ENCODE data around the gene CYSLTR2. TPM values are rescaled to one million over a fixed set of nuclear protein-coding genes. Genes with fewer than 3 reads are reported as not detected.

Gene CYSLTR2
- total RNA-seq, 1 experiment from 2014 or later = not detected

DNA sequence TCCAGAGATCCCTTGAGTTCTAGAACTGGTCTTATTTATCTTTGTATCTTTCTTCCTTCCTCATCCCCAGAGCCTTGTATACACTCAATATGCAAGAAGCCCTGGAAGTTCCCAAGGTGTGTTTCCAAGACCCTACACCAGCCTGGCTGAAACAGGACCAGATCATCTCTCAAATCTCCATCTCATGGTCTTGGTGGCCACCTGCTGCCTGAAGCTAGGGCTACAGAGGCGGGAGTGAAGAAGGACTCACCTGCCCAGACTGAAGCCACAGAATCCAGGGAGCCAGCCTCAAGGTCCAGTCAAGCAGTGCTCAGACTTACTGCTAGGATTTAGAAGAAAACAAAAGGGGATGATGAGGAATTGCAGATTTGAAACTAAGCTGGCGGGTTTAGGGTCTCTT is 6.1 kb upstream of the CYSLTR2 start:
- DNase-seq (ENCODE audit: low spot score) (no peak), ATAC-seq (no peak)
- CTCF ChIA-PET = interaction anchor here (1.3 kb wide), 1 partner anchor 66 kb away, joined by 3 read pairs; no protein-coding TSS in a partner anchor
- Mint-ChIP-seq H3K36me3 (no peaks in the 10 kb centered on the region), H3K4me1 (peaks cover 3% of the 10 kb centered on the region; the same call in 1 of the 2 replicates), H3K27ac (no peak overlapping the region), H3K4me3 (no peak overlapping the region), H3K27me3 (ENCODE audit: low read depth) (peaks cover 3% of the 10 kb centered on the region; the same call in 1 of the 2 replicates), H3K9me3 (no peaks in the 10 kb centered on the region)
- POLR2A ChIA-PET = no interaction called here
- TF ChIP-seq FOXJ3 (CRISPR knock-in tag; IDR thresholded peaks at IDR 0.05; ENCODE audit: borderline replicate concordance) (no peak), TP53 (CRISPR knock-in tag; IDR thresholded peaks at IDR 0.05) (no peak), OVOL2 (CRISPR knock-in tag; IDR thresholded peaks at IDR 0.05; ENCODE audit: borderline replicate concordance) (no peak), NFATC4 (CRISPR knock-in tag; IDR thresholded peaks at IDR 0.05) (no peak), KAT7 (CRISPR knock-in tag; IDR thresholded peaks at IDR 0.05; ENCODE audit: borderline replicate concordance) (no peak), PRRX2 (CRISPR knock-in tag; IDR thresholded peaks at IDR 0.05) (no peak), TCF7 (CRISPR knock-in tag; IDR thresholded peaks at IDR 0.05; ENCODE audit: low read depth) (no peak), NR1H2 (CRISPR knock-in tag; IDR thresholded peaks at IDR 0.05) (no peak), TEAD1 (CRISPR knock-in tag; IDR thresholded peaks at IDR 0.05) (no peak), RORB (CRISPR knock-in tag; IDR thresholded peaks at IDR 0.05) (no peak), JUN (CRISPR knock-in tag; IDR thresholded peaks at IDR 0.05) (no peak), NR2C2 (CRISPR knock-in tag; IDR thresholded peaks at IDR 0.05) (no peak), CBFB (CRISPR knock-in tag; IDR thresholded peaks at IDR 0.05; ENCODE audit: low read depth) (no peak), FOXK1 (CRISPR knock-in tag; IDR thresholded peaks at IDR 0.05) (no peak)
- TF ChIP-seq, protein P1, sequence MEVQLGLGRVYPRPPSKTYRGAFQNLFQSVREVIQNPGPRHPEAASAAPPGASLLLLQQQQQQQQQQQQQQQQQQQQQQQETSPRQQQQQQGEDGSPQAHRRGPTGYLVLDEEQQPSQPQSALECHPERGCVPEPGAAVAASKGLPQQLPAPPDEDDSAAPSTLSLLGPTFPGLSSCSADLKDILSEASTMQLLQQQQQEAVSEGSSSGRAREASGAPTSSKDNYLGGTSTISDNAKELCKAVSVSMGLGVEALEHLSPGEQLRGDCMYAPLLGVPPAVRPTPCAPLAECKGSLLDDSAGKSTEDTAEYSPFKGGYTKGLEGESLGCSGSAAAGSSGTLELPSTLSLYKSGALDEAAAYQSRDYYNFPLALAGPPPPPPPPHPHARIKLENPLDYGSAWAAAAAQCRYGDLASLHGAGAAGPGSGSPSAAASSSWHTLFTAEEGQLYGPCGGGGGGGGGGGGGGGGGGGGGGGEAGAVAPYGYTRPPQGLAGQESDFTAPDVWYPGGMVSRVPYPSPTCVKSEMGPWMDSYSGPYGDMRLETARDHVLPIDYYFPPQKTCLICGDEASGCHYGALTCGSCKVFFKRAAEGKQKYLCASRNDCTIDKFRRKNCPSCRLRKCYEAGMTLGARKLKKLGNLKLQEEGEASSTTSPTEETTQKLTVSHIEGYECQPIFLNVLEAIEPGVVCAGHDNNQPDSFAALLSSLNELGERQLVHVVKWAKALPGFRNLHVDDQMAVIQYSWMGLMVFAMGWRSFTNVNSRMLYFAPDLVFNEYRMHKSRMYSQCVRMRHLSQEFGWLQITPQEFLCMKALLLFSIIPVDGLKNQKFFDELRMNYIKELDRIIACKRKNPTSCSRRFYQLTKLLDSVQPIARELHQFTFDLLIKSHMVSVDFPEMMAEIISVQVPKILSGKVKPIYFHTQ (CRISPR knock-in tag; IDR thresholded peaks at IDR 0.05) = no peak
- TF ChIP-seq, protein P2, sequence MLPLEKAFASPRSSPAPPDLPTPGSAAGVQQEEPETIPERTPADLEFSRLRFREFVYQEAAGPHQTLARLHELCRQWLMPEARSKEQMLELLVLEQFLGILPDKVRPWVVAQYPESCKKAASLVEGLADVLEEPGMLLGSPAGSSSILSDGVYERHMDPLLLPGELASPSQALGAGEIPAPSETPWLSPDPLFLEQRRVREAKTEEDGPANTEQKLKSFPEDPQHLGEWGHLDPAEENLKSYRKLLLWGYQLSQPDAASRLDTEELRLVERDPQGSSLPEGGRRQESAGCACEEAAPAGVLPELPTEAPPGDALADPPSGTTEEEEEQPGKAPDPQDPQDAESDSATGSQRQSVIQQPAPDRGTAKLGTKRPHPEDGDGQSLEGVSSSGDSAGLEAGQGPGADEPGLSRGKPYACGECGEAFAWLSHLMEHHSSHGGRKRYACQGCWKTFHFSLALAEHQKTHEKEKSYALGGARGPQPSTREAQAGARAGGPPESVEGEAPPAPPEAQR (CRISPR knock-in tag; IDR thresholded peaks at IDR 0.05) = no peak

DNA sequence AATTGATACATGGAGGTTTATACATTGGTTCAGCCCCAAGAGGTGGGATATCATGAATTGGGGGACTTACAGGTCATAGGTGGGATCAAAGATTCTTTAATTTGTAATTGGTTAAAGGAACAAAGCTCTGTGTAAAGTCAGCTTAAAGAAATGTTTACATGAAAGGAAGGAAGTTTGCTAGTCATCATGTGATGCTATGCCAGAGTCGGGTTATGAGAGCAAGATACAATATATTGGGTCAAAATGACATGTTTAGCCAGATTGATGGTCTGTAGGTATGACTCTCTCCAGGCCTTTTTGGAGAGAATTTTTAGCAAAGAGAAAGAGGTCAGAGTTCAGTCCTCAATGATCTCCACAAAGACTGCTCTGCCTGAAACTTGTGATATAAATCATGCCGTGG is 5.3 kb upstream of the CYSLTR2 start:
- POLR2A ChIA-PET = no interaction called here
- Mint-ChIP-seq H3K36me3 (no peaks in the 10 kb centered on the region), H3K27ac (no peak overlapping the region), H3K4me3 (no peak overlapping the region), H3K4me1 (peaks cover 9% of the 10 kb centered on the region), H3K9me3 (no peaks in the 10 kb centered on the region), H3K27me3 (ENCODE audit: low read depth) (peaks cover 3% of the 10 kb centered on the region; the same call in 1 of the 2 replicates)
- TF ChIP-seq ZNF232 (CRISPR knock-in tag; IDR thresholded peaks at IDR 0.05) (no peak), FOXJ3 (CRISPR knock-in tag; IDR thresholded peaks at IDR 0.05; ENCODE audit: borderline replicate concordance) (no peak)
- DNase-seq (ENCODE audit: low spot score) = no peak
- ATAC-seq = no peak
- CTCF ChIA-PET = no interaction called here

DNA sequence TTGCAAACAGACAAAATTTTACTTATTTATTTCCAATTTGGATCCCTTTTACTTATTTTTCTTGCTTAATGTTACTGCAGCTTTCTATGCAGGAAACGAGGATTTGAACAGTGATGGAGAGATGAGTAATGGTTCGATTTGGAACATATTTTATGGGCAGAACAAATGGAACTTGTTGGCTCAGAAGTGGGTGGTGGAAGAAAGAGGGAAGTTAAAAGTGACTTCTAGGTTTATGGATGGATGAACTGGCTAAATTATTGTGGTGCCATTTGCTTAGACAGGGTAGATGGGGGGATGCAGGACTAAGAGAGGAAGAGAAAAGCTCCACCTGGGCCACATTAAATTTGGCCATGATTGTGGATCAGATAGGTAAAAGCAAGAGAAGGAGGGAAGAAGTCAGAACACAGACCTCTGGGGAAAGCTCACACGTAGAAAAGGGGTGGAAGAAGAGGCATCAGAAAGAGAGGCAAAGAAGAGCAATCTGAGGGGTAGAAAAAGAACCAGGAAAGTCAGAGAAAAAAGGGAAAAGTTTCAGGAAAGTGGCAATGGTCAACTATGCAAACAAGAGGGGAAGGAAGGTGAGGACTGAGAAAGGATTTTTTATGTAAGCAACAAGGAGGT is 768 bp upstream of the CYSLTR2 start:
- Mint-ChIP-seq H3K36me3 (no peaks in the 10 kb centered on the region), H3K27me3 (ENCODE audit: low read depth) (no peaks in the 10 kb centered on the region), H3K4me1 (peaks cover 12% of the 10 kb centered on the region), H3K27ac (no peak overlapping the region; the same call in 1 of the 2 replicates), H3K9me3 (no peaks in the 10 kb centered on the region), H3K4me3 (no peak overlapping the region)
- ChIA-PET POLR2A (no interaction called here), CTCF (interaction anchor here (1.0 kb wide), 1 partner anchor 73 kb away, joined by 3 read pairs; no protein-coding TSS in a partner anchor)
- no peak for DNase-seq (ENCODE audit: low spot score)
- ATAC-seq = no peak
- TF ChIP-seq, protein P1 (CRISPR knock-in tag; IDR thresholded peaks at IDR 0.05) = no peak
- no peak for TF ChIP-seq JAZF1 (CRISPR knock-in tag; IDR thresholded peaks at IDR 0.05)
- TF ChIP-seq ZNF263 (CRISPR knock-in tag; IDR thresholded peaks at IDR 0.05; ENCODE audit: low read depth) = no peak
- TF ChIP-seq, protein P3, sequence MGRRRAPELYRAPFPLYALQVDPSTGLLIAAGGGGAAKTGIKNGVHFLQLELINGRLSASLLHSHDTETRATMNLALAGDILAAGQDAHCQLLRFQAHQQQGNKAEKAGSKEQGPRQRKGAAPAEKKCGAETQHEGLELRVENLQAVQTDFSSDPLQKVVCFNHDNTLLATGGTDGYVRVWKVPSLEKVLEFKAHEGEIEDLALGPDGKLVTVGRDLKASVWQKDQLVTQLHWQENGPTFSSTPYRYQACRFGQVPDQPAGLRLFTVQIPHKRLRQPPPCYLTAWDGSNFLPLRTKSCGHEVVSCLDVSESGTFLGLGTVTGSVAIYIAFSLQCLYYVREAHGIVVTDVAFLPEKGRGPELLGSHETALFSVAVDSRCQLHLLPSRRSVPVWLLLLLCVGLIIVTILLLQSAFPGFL (CRISPR knock-in tag; IDR thresholded peaks at IDR 0.05; ENCODE audit: borderline replicate concordance) = no peak
- no peak for TF ChIP-seq SMAD3 (CRISPR knock-in tag; IDR thresholded peaks at IDR 0.05; ENCODE audit: borderline replicate concordance)
- TF ChIP-seq, protein P4, sequence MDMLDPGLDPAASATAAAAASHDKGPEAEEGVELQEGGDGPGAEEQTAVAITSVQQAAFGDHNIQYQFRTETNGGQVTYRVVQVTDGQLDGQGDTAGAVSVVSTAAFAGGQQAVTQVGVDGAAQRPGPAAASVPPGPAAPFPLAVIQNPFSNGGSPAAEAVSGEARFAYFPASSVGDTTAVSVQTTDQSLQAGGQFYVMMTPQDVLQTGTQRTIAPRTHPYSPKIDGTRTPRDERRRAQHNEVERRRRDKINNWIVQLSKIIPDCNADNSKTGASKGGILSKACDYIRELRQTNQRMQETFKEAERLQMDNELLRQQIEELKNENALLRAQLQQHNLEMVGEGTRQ (CRISPR knock-in tag; IDR thresholded peaks at IDR 0.05) = no peak
- TF ChIP-seq, protein P5, sequence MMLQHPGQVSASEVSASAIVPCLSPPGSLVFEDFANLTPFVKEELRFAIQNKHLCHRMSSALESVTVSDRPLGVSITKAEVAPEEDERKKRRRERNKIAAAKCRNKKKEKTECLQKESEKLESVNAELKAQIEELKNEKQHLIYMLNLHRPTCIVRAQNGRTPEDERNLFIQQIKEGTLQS (CRISPR knock-in tag; conservative IDR thresholded peaks at IDR 0.05) = no peak

Data from WTC11 (cell line).